Fibroblast of skin of left quadriceps (primary cell): ENCODE data around the gene HDAC8.
"Not testable (repeated sequence)": the region's sequence is repeated elsewhere in the genome, so short reads cannot be mapped to it uniquely, and the experiment has no call there.

Source experiments
- DNase-seq, 2 experiments: peaks; one replicate each; pipeline ENCODE4 v3.0.0-alpha.2; 2013; ENCODE audit warnings: low read depth in 2 of 2

HDAC8 gene

DNA sequence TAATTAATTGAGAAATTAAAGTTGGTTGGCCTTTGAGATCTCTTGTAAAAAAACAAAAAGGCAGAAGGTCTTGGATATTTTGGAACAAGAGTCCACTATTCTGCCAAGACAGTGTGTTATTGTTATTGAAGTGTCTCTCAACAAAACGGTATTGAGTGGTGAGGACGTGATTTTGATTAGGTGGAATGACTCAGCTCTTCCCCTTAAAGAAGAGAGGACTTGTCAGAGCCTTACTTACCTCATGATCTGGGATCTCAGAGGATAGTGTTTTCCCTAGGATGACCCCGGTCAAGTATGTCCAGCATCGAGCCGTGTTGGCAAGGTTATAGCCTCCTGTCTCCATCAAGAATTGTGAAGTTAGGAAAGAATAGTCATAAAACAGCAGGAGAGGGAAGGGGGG lies 110.9 kb downstream of the HDAC8 start:
- no peak for DNase-seq

DNA sequence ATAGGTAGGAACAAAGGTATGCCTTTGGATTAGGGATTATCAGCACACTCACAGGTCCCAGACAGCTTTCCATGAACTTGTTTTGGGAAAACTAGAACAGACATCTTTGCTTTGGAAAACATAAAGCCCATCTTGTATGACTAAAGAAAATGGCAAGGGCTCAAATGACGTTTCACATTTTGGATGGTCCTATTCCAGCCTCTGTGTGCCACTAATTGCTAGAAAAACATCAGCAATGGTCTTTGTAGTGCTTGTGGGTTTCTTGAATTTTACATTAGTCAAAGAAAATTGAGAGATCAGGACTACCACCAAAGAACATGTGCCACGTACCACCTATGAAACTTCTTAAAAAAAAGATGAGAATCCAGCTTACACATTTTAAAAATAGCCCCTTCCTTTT lies 111.4 kb downstream of the HDAC8 start:
- no peak for DNase-seq

DNA sequence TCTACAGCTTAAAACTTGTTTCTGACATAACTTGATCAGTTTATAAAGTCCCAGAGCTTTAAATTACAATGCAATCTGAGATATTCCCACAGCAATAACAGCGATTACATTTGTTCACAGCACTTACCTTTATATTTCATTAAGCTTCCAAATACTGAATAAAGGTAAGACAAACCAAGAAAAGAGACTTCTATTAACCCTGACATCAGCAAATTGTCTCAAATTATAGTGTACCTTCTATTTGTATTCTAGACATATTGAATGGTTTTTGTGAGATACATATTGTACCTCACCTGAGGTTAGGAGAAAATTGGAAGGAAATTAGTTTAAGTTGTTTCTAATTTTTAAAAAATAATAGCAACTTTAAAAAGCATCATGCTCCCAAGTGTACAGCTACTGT lies 111.9 kb downstream of the HDAC8 start:
- no peak for DNase-seq

DNA sequence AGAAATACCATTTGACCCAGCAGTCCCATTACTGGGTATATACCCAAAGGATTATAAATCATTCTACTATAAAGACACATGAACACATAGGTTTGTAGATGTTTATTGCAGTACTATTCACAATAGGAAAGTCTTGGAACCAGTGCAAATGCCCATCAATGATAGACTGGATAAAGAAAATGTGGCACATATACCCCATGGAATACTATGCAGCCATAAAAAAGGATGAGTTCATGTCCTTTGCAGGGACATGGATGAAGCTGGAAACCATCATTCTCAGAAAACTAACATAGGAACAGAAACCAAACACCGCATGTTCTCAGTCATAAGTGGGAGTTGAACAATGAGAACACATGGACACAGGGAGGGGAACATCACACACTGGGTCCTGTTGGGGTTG lies 123.6 kb downstream of the HDAC8 start:
- DNase-seq: not testable (repeated sequence)

DNA sequence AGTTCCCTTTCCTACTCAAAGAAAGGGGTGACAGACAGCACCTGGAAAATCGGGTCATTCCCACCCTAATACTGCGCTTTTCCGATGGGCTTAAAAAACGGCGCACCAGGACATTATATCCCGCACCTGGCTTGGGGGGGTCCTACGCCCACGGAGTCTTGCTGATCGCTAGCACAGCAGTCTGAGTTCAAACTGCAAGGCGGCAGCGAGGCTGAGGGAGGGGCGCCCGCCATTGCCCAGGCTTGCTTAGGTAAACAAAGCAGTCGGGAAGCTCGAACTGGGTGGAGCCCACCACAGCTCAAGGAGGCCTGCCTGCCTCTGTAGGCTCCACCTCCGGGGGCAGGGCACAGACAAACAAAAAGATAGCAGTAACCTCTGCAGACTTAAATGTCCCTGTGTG lies 131.9 kb downstream of the HDAC8 start:
- DNase-seq: not testable (repeated sequence)

DNA sequence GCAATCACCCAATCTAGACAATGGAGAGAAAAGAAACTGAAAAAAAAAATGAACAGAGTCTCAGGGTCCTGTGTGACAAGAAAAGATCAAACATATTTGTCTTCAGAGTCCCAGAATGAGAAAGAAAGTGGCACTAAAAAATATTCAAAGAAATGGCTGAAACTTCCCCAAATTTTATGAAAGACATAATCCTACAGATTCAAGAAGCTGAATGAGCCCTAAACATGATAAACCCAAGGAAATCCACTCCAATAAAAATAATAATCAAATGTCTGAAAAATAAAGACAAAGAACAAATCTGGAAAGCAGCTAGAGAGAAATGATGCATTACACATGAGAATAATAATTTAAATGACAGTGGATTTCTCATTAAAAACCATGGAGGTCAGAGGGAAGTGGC lies 136.6 kb downstream of the HDAC8 start:
- no peak for DNase-seq

DNA sequence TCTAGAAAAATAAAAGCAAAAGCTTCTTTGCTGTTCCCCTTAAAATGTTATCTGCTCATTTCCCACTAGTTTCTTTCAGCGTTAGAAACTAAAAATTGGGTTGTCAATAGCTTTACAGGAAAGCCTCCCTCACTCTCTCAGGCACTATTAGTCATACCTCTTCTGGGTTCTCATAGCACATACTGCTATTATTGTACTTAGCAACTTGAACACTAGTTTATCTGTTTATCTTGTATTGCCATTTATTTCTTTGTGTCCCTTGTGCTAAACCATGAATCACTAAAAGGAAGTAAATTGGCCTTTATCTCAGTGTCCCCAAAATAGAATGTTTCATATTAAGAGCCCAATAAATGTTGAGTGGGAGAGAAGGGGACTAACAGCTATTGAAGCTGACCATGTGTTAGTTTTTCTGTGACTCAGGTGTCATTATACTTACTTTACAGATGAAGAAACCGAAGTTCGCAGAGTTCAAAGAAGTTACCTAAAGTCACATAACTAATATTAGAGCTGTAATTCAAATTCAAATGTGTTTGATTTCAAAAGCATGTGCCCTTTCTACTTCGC lies 142.2 kb downstream of the HDAC8 start:
- no peak for DNase-seq

DNA sequence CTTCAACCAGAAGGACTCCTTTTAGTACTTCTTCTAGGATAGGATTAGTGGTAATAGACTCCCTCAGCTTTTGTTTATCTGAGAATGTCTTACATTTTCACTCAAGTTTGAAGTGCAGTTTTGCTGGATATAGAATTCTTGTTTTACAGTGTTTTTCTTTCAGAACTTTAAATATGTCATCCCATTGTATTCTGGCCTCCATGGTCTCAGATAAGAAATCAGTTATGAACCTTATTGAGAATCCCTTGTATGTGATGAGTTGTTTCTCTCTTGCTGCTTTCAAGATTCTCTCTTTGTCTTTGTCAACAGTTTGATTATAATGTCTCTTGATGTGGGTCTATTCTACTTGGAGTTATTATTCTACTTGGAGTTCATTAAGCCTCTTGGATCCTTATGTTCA lies 150.8 kb downstream of the HDAC8 start:
- DNase-seq: no peak

DNA sequence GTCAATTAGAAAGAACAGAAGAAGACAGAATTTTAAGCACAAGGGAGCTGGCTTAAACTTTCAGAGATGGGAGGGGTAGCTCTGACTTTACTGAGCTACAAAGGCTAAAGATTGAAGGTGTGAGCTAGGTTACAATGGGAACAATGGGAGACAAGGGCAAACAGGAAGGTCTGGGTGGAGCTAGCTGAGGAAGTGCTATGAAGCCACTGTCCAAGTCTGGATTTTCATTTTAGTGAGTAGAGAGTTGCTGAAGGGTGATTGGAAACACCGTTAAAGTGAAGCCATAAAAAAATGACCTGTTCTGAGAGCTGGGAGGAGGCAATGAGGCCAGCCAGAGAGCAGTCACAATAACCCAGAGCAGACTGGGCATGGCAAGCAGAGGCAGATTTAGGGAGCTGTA lies 162.7 kb downstream of the HDAC8 start:
- DNase-seq: no peak

DNA sequence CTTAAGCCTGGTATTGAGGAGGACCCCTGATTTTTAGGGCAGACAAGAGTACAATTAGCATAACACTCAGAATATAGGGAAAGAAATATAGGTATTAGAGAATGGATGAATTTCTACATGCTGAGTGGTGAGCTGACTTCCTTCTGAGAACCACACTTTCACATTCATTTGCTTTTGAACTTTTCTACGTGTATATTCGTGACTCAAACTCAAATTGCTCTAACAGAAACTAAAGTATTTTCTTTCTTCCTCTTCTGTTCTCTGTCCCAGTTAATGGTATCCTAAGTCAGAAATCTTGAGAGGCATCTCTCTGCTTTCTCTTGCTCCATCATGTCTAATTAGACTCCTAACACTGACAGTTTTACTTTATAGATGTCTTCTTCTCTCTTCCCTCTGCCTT lies 163.8 kb downstream of the HDAC8 start:
- no peak for DNase-seq

DNA sequence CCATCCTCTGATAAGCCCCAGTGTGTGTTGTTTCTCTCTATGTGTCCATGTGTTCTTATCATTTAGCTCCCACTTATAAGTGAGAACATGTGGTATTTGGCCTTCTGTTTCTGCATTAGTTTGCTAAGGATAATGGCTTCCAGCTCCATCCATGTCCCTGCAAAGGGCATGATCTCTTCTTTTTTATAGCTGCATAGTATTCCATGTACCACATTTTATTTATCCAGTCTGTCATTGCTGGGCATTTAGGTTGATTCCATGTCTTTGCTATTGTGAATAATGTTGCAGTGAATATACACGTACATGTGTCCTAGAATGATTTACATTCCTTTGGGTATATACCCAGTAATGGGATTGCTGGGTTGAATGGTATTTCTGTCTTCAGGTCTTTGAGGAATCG lies 167.5 kb downstream of the HDAC8 start:
- not testable (repeated sequence) for DNase-seq

DNA sequence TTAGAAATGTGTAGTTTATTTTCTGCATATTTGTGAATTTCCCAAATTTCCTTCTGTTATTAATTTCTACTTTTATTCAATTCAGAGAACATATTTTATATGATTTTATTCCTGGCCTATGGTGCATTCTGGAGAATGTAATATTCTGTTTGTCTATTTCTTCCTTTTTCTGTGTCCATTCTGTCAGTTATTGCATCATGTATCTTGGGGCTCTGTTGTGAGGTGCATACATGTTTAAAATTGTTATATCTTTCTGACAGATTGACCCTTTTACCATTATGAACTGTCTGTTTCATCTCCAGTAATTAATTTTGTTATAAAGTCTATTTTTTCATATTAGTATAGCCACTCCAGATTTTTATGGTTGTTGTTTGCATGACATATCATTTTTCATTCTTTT lies 170.0 kb downstream of the HDAC8 start:
- DNase-seq: no peak

DNA sequence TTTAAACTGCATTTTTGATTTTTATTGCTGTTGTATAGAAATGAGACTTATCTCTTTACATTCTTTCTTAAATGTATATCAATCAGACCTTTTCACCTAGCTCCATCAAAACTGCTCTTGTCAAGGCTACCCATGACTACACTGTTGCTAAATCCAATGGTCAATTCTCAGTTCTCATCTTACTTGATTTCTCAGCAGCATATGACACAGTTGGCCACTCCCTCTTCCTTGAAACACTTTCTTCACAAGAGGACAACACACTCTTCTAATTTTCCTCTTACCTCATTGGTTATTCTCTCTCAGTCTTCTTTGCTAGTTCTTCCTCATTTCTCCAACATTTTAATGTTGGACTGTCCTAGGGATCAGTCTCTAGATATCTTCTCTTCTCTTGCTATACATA lies 172.8 kb downstream of the HDAC8 start:
- DNase-seq: no peak

DNA sequence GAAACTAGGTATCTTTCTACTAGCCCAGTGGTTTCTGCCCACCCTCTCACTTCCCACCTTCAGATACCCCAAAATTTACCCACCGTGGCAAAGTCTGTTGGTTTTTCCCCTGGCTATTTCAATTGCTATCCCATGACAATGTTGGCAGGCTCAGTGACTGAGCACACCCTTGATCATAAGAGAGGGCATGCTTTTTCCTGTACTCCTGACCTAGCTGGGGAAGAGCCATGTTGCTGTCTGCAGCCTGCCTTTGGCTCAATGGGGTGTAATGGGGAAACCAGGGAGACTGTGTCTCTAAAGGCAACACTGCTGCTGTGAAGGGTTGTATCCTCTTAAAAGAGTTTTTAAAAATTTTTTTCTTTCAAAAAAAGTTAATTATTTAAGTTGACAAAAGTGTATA lies 176.5 kb downstream of the HDAC8 start:
- DNase-seq: no peak

DNA sequence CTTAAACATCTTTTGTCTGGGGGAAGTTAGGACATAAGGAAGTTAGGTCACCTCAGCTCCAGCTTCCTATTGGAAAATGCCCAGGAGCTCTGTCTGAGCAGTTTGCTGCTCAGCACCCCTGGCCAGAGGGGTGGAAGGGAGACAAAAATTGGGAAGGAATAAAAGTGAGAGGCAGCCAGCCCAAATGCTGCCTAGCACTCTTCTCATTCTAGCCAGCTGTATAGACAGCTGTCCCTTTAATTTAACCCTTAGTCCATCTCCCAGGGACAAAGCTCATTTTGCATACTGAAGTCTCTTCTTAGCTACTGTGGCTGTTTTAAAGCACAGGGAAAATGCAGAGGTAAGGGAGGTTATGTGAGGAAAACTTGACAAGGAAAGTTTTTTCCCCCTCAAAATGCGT lies 177.4 kb downstream of the HDAC8 start:
- no peak for DNase-seq

DNA sequence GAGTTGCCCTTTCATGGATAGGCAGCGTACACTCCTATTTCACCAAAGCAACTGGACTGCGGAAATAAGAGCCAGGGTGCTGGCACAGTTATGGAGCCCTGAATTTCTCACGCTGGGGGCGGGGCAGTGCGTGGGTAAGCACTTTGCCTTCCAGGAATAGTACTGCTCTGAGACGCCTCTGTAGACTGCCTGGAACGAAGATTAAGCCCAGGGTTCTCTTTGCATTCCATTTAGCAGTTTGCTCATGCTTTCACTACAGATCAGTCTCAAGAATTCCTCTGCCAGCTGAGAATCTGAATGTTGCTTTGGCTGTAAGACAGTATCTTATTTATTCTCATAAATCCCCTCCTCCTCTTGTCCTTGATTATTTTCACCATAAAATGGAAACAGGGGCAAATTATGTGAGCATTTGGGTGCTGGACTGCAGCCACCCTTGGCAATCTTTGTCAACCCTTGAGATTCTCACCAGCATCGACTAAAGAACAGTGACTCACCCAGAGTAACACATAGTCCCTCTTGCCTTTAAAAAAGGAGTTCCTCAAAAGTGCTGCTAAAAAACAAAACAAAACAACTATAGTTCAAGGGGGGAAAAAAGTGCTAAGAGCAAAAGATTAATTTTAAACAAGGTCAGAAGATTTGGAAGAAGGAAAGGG lies 178.0 kb downstream of the HDAC8 start:
- peak in 1 of 2 experiments; percentile 5 for DNase-seq

DNA sequence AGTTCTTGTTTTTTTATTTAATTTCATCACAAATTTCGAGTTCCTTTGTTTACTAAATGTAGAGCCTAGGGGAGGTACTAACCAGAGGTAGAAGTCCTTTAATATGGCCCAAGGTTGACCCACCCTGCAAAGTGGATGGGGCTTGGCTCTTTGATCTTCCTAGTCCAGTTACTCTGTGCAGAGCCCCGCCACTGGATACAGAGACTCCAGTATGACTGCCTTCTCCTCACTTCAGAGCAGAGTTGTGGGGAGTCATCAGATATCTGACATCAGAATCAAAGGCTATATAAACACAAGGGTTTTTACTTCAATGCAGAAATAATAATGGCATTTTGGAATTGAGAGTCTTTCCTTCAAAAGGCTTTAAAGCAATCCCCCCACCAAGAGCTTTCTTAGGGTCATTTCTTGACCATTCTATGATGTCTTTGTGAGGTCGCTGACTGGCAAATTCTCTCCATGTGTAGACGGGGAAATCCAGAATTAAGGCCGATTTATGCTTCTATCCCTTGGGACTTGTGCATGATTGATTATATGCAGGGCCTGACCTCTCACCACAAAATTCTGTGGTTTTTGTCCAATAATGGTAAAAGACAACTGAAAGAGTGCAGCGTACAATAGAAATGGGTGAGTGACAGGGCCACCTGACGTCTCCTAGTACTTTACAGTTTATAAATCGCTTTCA lies 178.7 kb downstream of the HDAC8 start:
- DNase-seq: no peak

DNA sequence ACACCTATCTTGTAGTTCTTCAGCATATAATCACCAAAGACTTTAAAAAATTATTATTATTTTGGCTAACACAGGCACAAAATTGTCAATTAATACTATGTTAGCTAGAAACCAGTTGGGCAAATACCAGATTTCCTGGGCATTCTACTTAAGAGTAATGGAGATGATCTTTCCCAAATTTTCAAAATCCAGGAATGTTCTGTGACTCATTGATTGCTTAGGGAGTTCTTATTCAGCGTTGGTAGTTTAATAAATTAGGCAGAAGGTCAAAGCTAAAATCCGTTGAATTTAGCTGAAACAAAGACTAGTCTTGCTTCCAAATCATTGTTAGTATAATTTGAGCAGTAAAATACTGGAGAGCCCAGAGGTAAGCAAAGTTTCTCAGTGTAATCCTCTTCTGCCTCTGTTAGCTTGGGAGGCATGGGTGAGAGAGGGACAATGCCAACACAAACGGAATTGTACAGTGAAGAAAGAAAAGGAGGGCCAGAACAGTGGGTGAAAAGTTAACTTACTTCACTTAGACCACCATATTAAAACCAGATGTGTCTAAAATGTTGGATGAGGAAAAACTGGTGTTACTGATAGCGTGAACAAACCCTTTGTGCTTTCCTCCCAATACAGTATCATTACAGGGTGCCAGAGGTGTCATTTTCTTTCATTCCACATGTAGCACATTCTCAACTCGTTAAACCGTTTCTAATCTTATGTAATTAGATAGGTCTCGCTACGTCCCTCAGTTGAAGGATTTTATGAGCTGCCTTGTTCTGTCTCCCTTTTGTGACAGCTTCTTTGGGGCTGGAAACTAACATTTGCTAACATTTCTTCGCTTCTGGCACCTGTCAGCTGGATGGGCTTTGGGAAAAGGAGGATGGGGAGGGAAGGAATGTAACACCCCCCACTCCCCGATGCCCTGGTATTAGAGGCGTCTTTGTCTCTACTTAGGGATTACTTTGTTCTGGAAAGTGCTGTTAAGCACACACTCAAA lies 179.5 kb downstream of the HDAC8 start:
- DNase-seq: no peak

DNA sequence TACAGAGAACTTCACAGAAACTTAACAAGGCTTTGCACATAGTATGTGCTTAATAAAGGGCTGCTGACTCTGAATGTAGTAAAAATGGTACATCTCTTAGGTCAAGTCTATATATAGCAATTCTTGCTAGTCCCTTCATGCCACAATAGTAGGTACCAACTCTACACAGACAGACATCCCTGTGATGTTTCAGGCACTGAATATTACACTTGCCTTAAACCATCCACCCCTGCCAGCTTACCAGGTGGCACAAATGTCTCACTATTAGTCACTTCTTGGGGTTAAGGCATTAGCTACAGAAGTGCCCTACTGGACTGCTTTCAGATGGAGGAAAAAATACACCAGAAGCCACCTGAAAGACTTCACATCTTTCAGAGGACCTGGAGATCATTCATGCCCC lies 180.6 kb downstream of the HDAC8 start:
- no peak for DNase-seq

DNA sequence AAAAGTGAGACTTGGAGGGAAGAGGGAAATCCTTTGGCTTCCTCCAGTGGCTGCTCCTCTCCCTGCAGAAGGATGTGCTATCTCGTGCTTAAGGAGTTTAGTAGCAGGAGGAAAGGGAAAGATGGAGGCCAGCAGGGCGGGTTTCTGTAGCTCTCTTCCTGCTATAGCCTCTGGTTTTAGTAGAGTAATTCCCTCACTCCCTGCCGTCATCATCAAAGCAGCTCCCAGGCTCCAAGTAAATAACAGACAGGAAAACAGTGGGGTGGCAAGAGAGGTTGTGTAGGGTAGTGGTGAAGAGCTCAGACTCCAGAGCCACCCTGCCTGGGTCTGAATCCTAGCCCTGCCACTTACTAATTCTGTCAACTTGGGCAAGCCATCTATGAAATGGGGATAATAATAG lies 185.4 kb downstream of the HDAC8 start:
- no peak for DNase-seq

DNA sequence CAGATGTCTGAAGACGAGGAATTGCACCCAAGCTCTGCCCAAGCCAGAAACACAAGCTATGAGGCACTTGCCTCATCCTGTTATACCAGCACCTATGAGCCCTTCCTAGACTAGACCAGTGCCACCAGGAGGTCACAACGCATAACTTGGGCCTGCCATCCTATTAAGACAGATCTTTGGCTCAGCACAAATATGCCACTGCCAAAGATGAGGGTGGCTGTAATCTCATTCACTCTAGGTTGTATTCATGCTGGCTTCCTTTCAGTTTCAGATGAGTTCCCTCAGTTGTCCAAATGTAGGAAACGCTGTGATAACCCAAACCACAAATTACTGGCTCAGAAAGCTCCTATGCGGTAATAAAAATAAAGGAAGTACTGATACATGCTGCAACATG lies 190.4 kb downstream of the HDAC8 start:
- DNase-seq: no peak

DNA sequence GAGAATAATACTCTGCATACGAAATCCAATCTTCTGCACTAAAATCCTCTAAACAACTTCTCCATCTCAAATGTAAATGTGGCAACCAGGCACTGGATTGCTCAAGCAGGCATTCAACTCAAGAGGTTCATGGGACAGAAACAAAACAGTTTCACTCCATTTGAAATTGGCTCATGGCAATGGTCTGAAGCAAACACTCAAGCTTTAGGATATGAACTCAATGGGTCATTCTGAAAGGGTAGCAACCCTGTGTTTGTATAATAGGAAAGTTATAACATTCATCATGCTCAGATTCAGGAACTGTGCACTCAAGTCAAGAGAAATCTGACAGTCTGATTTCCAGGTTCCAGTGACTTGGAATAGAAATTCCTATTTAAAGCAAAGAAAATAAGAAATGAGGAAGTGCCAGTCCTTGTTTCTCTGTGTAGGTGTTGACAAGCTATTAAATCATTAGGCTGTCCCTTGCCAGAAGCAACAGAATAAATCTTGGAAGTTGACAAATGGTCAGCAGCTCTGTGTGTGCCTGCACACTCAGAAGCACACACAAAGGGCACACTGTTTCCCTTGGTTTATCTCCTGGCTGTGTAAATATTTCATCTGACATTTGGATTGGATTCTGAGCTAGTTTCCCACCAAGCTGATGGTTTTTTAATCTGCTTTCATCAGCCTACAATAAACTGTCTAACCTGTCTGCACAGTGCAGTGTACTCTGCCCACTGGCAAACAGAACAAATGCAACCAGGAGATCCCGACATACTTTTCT lies 191.0 kb downstream of the HDAC8 start:
- DNase-seq: no peak
